ENCODE data around the gene SAMD4A. TPM values are rescaled to one million over a fixed set of nuclear protein-coding genes. Genes with fewer than 3 reads are reported as not detected.

The SAMD4A gene
- total RNA-seq, 4 donors from 2014 or later: 15.3 to 40.2 (median 22.3) TPM

- H3K27ac ChIP-seq: no peak overlapping the region
- H3K36me3 ChIP-seq: no peaks in the 10 kb centered on the region
- WGBS, 2 donors (ENCODE audit: low coverage in 1 of 2): 52 to 55% methylated on average over 2 of the region's 2 CpGs
These were observed 133.8 kb downstream of the SAMD4A start for GRCh38 chr14:54700717-54701116.

DNA sequence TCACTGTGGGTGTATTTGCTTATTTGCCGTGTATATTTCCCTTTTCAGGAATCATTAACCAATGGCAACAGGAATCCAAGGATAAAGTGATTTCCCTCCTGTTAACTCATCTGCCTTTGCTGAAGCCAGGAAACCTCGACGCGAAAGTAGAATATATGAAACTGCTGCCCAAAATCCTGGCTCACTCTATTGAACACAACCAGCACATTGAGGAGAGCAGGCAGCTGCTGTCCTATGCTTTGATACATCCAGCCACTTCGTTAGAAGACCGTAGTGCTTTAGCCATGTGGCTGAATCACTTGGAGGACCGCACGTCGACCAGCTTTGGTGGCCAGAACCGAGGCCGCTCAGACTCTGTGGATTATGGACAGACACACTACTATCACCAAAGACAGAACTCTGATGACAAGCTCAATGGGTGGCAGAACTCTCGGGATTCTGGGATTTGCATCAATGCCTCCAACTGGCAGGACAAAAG, 135.1 kb downstream of the SAMD4A start:
- Histone ChIP-seq H3K36me3 (no peaks in the 10 kb centered on the region), H3K9me3 (no peaks in the 10 kb centered on the region), H3K27ac (no peak overlapping the region), H3K4me3 (no peak overlapping the region), H3K4me1 (peaks cover 5 to 17% (median 8%) of the 10 kb centered on the region in 4 donors), H3K27me3 (no peaks in the 10 kb centered on the region)
- in situ Hi-C loops (cut with MboI; ENCODE audit: low pct_ligation_motif_present in 1 of 4, low pct_unique_long_range_greater_than_20kb in 1 of 4, low sequenced_read_pairs in 3 of 4): no loop called here
- WGBS, 2 donors (ENCODE audit: low coverage in 1 of 2): 87% methylated on average over 12 of the region's 12 CpGs; no CpG with 5 or more reads in 1 of the 2 donors
- intact Hi-C loops (cut with DNase I; ENCODE audit: low total_unique reads): no loop called here
- TF ChIP-seq POLR2AphosphoS5 (IDR thresholded peaks at IDR 0.05) (no peak), EP300 (IDR thresholded peaks at IDR 0.05; ENCODE audit: low read depth) (no peak), POLR2A (IDR thresholded peaks at IDR 0.05) (no peak)
- TF ChIP-seq, protein P1, sequence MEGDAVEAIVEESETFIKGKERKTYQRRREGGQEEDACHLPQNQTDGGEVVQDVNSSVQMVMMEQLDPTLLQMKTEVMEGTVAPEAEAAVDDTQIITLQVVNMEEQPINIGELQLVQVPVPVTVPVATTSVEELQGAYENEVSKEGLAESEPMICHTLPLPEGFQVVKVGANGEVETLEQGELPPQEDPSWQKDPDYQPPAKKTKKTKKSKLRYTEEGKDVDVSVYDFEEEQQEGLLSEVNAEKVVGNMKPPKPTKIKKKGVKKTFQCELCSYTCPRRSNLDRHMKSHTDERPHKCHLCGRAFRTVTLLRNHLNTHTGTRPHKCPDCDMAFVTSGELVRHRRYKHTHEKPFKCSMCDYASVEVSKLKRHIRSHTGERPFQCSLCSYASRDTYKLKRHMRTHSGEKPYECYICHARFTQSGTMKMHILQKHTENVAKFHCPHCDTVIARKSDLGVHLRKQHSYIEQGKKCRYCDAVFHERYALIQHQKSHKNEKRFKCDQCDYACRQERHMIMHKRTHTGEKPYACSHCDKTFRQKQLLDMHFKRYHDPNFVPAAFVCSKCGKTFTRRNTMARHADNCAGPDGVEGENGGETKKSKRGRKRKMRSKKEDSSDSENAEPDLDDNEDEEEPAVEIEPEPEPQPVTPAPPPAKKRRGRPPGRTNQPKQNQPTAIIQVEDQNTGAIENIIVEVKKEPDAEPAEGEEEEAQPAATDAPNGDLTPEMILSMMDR (IDR thresholded peaks at IDR 0.05): no peak
- no peak for DNase-seq

More at GRCh38 chr14:54700717-54701116, 133.8 kb downstream of the SAMD4A start:
- intact Hi-C loops (cut with DNase I; ENCODE audit: low total_unique reads): no loop called here
- H3K4me1 ChIP-seq: peaks cover 5 to 17% (median 8%) of the 10 kb centered on the region in 4 donors
- in situ Hi-C loops (cut with MboI; ENCODE audit: low pct_ligation_motif_present in 1 of 4, low pct_unique_long_range_greater_than_20kb in 1 of 4, low sequenced_read_pairs in 3 of 4): no loop called here
- H3K27me3 ChIP-seq: no peaks in the 10 kb centered on the region
- no peaks in the 10 kb centered on the region for H3K9me3 ChIP-seq
- no peak for DNase-seq
- TF ChIP-seq POLR2A (IDR thresholded peaks at IDR 0.05): no peak
- TF ChIP-seq, protein P1 (IDR thresholded peaks at IDR 0.05): no peak
- no peak for TF ChIP-seq EP300 (IDR thresholded peaks at IDR 0.05; ENCODE audit: low read depth)
- TF ChIP-seq POLR2AphosphoS5 (IDR thresholded peaks at IDR 0.05): no peak
- H3K4me3 ChIP-seq: no peak overlapping the region

DNA sequence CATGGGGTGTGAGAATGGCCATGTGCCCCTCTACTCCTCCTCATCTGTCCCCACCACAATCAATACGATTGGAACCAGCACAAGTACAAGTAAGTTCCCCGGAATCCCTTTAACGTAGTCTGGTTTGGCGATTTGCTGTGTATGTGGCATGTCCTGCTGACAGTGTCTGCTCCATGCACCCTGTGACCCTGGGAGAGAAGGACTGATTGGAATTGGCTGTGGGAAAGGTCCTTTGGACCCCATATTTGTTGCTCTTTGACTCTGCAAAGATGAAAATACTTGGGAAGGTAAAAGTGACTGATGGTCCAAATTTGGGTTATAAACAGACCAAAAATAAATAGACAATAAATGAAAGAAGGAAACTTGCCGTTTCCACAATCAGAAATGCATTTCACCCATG, 135.6 kb downstream of the SAMD4A start:
- in situ Hi-C loops (cut with MboI; ENCODE audit: low pct_ligation_motif_present in 1 of 4, low pct_unique_long_range_greater_than_20kb in 1 of 4, low sequenced_read_pairs in 3 of 4): no loop called here
- WGBS, 2 donors (ENCODE audit: low coverage in 1 of 2): 90 to 100% methylated on average over 1 to 5 of the region's 5 CpGs
- H3K4me1 ChIP-seq: peaks cover 5 to 17% (median 8%) of the 10 kb centered on the region in 4 donors
- no peaks in the 10 kb centered on the region for H3K36me3 ChIP-seq
- no peak overlapping the region for H3K4me3 ChIP-seq
- TF ChIP-seq, protein P1 (IDR thresholded peaks at IDR 0.05): no peak
- TF ChIP-seq POLR2A (IDR thresholded peaks at IDR 0.05): no peak
- no peak for TF ChIP-seq EP300 (IDR thresholded peaks at IDR 0.05; ENCODE audit: low read depth)
- TF ChIP-seq POLR2AphosphoS5 (IDR thresholded peaks at IDR 0.05): no peak
- H3K9me3 ChIP-seq: no peaks in the 10 kb centered on the region
- H3K27ac ChIP-seq: no peak overlapping the region
- intact Hi-C loops (cut with DNase I; ENCODE audit: low total_unique reads): no loop called here
- no peaks in the 10 kb centered on the region for H3K27me3 ChIP-seq
- DNase-seq: no peak

GRCh38 chr14:54703082-54703481, 136.2 kb downstream of the SAMD4A start:
- H3K27ac ChIP-seq: no peak overlapping the region
- no peaks in the 10 kb centered on the region for H3K27me3 ChIP-seq
- WGBS, 2 donors (ENCODE audit: low coverage in 1 of 2): 96% methylated on average over 5 of the region's 5 CpGs; no CpG with 5 or more reads in 1 of the 2 donors
- no peaks in the 10 kb centered on the region for H3K36me3 ChIP-seq
- H3K9me3 ChIP-seq: no peaks in the 10 kb centered on the region
- H3K4me1 ChIP-seq: peaks cover 4 to 13% (median 6%) of the 10 kb centered on the region in 4 donors
- no peak overlapping the region for H3K4me3 ChIP-seq
- intact Hi-C loops (cut with DNase I; ENCODE audit: low total_unique reads): no loop called here
- no peak for DNase-seq
- in situ Hi-C loops (cut with MboI; ENCODE audit: low pct_ligation_motif_present in 1 of 4, low pct_unique_long_range_greater_than_20kb in 1 of 4, low sequenced_read_pairs in 3 of 4): no loop called here
- TF ChIP-seq POLR2AphosphoS5 (IDR thresholded peaks at IDR 0.05): no peak
- no peak for TF ChIP-seq EP300 (IDR thresholded peaks at IDR 0.05; ENCODE audit: low read depth)
- no peak for TF ChIP-seq POLR2A (IDR thresholded peaks at IDR 0.05)
- TF ChIP-seq, protein P1 (IDR thresholded peaks at IDR 0.05): no peak

All from transverse colon (tissue), 4 donors.